Cerebellar cortex (tissue), 1 donor: ENCODE data around the gene TMEM184B.
"Not testable (repeated sequence)": the region's sequence is repeated elsewhere in the genome, so short reads cannot be mapped to it uniquely, and the experiment has no call there.

ENCODE experiments used
- DNase-seq: peaks from one replicate; pipeline ENCODE4 v3.0.0-alpha.2; 2015; ENCODE audit warnings: low spot score

The TMEM184B gene

DNA sequence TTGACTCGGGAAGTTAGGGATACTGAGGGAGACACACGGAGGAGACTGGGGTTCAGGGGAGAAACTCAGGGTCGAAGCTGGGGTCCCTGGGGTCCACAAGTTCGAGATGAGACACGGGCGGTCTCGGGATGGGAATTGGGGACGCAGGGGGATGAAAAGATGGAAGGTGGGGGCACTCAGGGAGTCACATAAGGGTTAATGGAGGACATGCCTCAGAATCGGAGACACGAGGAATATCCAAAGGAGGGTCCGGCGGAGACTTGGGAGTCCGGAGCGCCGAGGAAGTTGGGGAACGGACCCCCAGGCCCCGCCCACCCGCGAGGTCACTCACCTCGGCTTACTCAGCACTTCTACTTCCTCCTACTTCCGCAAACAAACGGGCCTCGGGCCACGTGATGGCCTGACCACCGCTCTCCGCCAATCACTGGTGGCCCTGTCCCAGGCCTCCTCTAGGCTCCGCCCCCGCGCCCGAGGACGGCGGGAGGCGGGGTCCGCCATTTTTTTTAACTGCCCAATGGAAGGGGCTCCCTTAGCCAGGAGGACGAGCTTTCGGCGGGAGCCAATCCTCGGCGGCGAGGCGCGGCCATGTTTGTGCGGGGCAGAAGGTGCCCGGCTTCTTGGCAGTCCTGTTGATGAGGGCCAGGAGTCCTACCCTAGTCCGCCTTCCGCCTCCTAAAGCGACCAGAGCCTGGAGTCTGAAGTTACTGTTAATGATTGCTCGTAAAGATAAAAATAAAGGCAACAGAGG is 91.2 kb downstream of the TMEM184B start, which contains the start of gene PLA2G6:
TSS of gene PLA2G6 (minus strand) at position 378 of the 748 bp plus-strand sequence. CDS start 12,404 bp downstream, outside the sequence.
- peak; percentile 99 for DNase-seq

DNA sequence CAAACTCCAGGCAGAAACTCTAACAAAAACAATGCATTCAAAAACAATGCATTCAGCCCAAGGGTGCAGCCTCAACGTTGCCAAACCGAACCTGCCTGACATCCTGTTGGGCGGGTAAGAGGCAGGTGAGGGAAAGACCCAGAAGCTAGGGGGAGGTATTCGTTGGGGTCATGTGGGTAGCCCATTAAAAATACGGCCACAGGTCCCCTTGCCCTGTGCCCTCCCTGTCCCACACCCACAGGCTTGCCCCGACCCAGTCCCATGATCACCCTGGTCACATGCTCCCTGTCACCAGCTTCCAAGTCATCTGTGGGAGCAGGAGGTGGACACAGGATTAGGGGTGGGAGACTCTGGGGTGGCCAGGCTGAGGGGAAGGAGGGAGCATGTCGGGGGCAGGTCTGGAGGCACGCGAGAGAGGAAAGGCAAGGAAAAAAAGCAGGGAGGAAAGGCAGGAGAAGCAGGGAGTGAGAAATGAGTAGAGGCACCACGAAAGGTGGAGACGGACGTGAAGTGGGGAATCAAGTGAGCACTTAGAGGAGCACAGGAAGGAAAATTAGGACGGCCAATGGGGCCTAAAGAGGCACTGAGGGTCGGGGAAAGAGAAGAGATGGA is 91.9 kb downstream of the TMEM184B start:
- DNase-seq, result peak; percentile 62

DNA sequence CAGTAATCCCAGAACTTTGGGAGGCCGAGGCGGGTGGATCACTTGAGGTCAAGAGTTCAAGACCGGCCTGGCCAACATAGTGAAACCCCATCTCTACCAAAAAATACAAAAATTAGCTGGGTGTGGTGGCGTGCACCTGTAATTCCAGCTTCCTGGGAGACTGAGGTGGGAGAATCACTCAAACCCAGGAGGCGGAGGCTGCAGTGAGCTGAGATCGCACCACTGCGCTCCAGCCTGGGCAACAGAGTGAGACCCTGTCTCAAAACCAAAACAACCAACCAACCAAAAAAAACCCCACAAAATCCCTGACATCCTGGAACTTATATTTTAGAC is 94.2 kb downstream of the TMEM184B start:
- not testable (repeated sequence) for DNase-seq

DNA sequence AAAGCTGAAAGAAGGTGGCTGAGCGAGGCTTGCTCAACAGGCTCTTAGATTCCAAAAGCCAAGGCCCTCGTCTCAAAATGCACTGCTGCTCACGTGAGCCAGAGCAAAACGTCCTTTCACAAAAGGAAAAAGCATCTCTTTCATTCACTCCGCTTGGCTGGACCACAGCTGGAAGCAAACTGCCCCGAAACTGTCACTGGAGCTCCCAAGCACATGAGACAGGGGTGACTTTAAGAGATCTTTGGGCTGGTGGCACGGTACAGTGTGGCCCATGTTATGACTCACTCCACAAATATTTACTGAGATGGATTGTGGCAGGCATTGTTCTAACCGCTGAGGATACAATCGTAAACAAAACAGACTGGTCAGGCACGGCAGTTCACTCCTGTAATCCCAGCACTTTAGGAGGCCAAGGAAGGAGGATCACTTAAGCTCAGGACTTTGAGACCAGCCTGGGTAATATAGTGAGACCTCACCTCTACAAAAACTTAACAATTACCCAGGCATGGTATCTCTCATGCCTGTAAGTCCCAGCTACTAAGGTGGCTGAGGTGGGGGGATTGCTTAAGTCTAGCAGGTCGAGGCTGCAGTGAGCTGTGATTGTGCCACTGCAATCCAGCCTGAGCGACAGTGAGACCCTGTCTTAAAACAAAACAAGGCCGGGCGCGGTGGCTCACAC is 94.7 kb downstream of the TMEM184B start:
- DNase-seq, result no peak

DNA sequence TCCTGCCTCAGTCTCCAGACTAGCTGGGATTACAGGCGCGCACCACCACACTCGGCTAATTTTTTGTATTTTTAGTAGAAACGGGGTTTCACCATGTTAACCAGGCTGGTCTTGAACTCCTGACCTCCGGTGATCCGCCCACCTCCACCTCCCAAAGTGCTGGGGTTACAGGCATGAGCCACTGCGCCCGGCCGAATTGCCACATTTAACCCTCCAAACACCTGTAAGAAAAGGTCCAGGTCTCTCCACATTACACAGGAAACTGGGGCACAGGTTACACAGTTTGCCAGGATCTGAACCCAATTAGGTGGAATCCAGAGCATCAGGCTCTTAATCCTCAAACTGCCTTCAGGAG is 95.3 kb downstream of the TMEM184B start:
- DNase-seq, result not testable (repeated sequence)

DNA sequence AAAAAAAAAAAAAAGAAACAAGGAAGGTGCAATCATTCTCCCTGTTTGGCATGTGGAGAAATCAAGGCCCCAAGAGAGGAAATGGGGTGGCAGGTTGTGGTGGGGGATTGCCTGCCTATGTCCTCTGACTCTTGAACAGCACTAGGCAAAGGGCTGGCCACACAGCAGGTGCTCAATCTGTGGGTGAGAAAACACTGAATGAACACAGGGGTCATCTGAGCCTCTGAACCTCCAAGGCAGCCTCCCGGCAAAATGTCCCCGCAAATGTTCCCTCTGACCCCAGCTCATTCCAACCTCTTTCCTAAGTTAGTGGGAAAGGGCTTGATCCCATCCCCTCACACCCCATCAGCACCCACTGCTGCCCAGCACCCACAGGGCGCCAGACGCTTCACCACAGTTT is 95.8 kb downstream of the TMEM184B start:
- DNase-seq, result no peak

DNA sequence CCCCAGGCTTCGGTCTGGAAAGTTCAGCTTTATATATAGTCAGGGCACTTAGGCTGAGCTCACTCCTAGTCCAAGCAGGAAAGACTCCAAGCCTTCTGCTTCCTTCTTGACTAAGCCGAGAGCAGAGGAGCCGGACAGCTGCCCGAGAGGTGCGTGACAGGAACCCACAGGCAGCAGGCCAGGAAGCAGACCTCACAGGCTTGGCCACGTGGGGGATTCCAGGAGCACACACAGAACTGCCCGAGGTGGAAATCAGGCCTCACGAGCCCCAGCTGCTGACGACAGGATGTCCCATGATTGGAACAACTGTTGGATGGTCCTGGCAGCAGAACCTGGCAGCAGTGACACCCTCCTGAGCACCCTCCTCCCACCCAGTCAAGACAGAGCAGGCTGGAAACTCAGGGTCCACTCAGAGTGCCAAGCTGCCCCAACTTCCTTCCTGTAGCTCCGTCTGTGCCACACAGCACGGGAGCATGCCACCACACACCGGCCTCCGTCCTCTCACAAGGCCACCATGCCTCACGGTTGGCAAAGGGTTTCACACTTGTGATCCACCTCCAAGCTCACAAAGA is 96.6 kb downstream of the TMEM184B start:
- no peak for DNase-seq

DNA sequence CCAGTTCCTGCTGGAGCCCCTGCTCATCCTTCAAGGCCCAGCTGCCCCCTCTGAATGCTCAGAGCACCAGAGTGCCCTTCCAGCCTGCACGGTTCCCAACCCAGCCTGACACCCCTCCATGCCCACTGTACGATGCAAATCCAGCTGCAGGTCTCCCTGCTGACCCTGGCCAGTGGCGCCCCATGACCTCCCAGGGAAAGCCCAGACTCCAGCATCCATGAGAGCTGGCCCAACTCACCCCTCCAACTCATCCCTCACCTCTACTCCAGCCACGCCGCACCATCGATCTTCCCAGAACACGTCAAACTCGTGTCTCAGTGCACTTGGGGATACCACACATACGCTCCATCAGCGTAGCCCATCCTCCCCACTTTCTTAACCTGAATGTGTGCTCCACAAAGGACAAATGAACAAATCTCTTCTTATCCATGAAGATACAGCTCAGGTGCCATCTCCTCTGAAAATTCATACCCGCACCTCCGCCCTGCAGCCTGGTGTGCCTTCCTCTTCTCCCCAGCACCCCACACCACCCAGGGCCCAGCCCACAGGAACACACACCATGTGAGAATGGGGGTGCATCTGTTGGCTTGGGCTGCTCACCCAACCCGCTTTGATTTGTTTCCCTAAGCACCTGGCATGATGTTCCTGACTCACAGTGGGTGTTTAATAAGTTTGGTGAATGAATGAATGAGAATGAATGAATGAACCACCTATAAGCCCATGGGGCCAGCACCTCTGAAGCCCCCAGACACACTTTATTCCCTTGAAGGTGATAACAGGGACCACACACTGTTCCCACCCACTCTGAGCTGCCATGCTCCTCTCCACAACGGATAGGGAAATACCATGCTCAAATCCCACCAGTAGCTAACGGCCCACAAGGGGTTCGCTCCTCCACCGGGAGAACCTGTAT is 97.3 kb downstream of the TMEM184B start:
- DNase-seq, result no peak

DNA sequence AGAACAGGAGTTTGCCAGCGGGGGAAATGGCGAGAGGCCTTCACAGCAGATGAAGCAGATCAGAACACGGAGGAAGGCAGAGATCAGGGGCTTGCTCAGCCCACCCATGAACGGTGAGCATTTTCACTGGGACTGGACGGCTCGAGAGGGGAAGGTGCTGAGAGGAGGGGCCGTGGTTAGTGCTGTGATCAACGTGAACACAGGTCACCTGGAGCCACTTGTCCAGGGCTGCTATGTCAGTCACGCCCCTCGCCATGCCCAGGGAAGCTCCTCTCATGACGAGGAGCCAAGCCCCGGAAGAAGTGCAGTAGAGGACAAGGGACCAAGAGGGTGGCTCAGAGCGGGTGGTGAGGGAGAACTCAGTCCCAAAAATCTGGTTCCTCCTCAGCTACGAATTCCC is 98.2 kb downstream of the TMEM184B start:
- no peak for DNase-seq

DNA sequence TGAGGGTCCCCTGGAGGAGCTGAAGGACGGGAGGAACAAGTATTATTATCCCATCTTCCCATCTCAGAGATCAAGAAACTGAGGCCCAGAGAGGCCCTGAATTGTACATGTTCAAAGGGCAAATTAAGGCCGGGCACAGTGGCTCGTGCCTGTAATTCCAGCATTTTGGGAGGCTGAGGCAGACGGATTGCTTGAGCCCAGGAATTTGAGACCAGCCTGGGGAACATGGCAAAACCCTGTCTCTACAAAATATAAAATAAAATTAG is 99.2 kb downstream of the TMEM184B start:
- no peak for DNase-seq

DNA sequence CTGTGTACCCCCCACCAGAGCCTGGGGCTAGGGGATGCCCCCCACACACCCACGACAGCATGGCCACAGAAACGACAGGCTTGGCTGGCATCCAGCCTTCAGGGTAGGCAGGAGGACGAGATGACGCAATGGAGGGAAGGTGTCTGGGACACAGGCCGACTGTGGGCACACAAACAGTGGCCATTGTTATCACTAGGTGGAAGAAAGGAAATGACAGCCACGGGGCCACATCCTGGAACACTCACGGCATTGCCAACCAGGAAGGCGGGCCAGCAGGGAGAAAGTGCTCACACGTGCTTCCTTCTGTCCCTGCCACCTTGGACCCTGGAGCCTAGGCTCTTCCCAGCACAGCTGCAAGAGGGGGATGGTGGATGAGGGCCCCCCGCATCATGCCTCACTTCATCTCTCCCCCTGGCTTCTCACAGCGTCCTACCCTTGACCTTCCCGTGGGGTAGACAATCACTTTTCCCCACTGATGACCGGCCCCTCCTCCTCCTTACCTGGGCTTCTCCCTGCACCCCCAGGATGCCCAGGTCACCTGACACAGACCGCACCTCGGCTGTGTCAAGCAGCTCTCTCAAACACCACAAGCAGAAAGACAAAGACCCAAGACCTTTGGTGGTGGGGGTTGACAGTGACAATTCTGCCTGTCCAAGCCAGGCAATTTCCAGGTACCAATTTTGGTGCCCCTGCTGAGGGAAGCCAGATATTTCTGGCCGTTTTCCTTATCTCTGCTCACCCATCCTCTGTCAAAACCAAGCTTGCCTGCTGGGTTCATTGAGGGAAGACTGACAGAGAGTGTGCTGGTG is 99.8 kb downstream of the TMEM184B start:
- no peak for DNase-seq

DNA sequence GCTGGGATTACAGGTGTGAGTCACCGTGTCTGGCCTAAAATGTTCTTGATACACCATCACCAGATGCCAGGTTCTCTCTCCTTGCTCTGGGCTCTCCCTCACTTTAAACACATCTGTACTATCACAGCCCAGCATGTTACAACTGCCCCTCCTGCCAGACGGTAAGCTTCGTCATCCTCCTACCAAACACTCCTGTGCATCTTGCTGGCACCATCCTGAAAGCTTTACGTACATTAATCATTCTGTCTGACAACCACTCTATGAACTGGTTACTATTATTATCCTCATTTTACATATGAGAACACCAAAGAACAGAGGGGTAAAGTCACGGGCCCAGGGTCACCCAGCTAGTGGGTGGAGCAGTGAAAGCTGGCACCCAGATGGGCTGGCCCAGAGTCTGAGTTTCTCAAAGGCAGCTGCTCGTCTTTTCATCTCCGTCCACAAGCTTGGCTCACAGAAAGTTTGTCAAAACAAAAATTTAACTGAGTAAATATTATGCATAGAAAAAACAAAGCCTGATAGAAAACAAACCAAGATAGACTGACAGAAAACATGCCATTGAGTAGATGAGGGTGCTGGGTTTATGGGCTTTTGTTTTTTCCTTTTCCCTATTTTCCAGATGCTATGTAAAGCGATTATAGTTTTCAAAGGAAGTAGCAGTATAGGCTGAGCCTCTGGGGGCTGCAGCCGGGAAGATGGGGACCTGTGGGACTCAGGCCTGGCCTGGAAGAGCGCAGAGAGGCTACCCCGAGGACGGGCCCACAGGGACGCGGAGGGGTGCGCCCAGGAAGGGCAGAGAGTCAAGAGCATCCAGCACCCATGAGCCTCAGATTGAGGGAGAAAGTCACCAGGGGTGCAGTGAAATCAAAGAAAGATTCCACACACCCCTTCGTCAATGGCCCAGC is 100.6 kb downstream of the TMEM184B start:
- no peak for DNase-seq

DNA sequence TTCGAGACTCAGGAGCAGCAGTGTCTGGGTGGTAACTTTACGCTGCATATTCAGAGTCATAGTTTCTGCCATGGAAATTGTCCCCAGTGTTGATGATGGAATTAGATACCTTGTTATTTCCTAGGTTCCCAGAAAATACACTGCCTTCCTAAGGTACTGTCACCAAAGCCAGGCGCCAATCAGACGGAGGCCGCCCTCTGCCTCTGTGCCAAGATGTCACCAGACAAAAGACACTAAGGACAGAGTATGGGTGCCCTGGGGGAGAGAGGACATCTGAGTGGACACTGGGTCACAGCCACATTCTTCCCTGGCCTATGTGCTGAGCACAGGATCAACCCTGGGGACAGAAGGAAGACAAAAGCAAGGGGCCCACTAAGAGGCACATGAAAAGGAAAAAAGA is 102.3 kb downstream of the TMEM184B start:
- no peak for DNase-seq
